Activated effector memory CD4-positive, alpha-beta T cell treated with Interleukin-2 at 50 U/mL for 16 hours (primary cell): ENCODE measurements around the gene LIPK.
"Not testable (repeated sequence)": the region's sequence is repeated elsewhere in the genome, so short reads cannot be mapped to it uniquely, and the experiment has no call there.

Source experiments
- DNase-seq: peaks from one replicate; pipeline ENCODE4 v3.0.0-alpha.2; 2020

Gene LIPK, protein sequence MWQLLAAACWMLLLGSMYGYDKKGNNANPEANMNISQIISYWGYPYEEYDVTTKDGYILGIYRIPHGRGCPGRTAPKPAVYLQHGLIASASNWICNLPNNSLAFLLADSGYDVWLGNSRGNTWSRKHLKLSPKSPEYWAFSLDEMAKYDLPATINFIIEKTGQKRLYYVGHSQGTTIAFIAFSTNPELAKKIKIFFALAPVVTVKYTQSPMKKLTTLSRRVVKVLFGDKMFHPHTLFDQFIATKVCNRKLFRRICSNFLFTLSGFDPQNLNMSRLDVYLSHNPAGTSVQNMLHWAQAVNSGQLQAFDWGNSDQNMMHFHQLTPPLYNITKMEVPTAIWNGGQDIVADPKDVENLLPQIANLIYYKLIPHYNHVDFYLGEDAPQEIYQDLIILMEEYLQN

DNA sequence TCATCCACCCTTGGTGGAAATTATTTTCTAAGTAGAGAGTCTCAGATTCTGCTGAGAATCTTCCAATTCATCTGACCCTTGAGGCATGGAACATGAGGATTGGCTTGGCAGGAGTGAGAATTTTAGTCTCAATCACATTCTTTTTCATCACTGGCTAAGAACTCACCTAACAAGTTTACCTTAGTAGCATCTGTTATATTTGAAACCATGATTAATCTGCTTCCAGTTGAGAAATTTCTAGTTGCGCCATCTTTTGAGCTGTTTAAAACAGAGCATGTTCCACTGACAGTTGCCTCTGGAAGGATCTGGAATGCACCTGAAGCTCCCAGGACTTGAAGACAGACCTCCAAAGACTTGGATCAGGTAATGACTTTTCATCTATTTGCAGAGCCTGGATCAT is at the start of gene LIPK:
TSS of gene LIPK (plus strand) at position 292 of the 400 bp plus-strand sequence. CDS start 18,295 bp downstream, outside the sequence.
- DNase-seq = no peak

DNA sequence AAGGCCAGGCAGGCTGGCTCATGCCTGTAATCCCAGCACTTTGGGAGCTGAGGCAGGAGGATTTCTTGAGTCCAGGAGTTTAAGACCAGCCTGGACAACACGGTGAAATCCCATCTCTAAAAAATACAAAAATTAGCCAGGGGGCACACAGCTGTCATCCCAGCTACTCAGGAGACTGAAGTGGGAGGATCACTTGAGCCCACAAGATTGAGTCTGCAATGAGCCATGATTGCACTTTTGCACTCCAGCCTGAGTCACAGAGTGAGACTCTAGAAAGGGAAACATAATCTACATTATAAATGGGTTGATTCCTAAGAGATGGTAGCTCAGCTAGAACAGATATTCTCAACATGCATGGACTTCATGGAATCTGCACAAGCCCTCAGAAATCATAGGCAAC is 48.1 kb upstream of the LIPK start:
- DNase-seq = no peak

DNA sequence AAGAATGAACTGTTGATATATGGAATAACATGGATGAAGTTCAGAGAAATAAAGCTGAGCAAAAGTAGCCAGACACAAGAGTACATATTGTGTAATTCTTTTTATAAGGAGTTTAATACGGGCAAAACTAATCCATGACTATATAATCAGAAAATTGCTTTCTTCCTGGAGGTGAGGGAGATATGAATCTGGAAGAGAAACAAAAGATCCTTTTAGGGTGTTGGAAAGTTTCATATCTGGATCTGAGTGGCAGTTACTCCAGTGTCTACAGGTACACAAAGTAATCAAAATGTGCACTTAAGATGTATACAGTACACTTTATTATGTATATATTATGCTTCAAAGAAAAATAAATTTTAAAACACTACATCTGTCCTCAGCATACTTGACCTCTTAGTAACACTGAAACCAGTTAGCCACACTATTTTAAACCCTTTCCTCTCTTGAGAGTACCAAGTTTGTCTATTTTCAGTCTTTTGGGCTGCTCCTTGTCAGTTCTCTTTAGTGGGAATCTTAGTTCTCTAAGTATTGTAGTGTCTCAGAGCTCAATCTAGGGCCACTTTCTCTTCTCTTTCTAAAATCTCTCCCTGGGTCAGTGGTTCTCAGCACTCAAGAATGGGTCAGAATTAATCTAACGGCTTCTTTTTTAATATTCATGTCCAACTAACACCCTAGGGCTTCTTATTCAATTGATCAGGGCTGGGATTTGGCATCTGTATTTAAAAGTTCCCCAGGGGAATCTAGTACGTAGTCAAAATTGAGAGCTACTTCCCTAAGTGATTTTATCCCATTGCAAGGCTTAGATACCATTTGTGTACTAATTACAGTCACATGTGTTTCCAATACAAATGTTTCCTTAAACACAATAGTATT is 46.1 kb upstream of the LIPK start:
- DNase-seq = no peak

DNA sequence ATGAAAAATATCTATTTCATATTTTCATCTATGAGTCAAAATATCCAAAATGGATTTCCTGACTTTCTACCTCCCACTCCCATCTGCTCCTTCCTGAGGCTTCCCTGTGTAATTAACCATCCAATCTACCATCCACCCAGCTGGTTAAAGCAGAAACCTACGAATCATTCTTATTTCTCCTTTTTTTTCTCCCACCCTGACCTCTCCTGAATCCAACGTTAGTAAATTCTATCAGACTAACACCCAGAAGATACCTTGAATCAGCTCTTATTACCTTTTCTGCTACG is 45.5 kb upstream of the LIPK start:
- no peak for DNase-seq

DNA sequence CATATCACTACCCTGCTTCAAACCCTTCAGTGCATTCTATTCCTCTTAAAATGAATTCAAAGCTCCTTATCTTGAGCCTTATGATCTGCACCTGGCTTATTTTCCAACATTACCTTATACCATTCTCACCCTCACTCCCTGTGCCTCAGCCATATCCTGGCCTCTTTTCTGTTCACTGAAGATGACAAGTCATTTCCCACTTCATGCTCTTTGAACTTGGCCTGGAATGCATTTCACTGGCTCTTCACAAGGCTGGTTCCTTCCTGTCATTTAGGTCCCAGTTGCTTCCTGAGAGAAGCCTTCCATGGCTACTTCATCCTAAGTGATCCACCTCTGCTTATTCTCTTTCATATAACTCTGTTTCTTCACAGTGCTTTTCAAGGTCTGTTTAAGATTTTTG is 45.0 kb upstream of the LIPK start:
- no peak for DNase-seq

DNA sequence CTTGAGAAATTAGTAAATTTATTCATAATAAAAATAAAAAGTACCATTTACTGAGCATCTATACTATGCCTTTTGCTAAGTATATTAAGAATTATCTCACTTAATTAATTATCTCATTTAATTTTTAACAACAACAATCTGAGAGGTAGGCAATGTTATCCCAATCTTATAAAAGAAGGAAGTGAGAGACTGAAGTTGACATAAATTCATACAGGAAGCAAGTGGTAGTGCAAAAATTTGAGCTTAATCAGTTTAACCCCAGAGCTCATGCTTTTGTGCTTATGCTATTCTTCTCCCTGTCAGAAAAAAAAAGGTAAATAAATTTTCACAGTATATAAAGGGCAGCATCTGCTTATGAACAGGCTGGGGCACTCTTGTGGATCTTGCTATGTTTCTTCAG is 44.5 kb upstream of the LIPK start:
- no peak for DNase-seq

DNA sequence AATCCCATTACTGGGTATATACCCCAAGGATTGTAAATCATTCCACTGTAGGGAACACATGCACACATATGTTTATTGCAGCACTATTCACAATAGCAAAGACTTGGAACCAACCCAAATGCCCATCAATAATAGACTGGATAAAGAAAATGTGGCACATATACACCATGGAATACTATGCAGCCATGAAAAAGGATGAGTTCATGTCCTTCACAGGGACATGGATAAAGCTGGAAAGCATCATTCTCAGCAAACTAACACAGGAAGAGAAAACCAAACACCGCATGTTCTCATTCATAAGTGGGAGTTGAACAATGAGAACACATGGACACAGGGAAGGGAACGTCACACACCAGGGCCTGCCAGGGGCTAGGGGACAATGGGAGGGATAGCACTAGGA is 42.9 kb upstream of the LIPK start:
- not testable (repeated sequence) for DNase-seq

DNA sequence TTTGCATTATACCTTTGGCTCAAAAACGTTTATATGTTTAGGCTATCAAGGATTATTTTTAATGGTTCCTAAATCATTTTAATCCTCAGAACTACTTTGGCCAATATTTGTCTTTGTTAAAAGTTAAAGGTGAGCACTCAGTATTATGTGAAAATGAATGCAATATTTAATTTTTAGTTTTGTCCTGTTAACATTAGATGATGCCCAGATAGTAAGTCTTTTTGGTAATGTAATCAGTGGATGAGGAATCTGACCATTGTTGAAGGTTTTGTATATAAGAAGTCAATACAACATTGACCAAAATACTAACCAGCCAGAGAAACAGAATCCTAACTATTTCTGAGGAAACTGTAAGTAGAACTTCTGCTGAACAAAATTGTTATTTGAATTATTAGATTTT is 41.9 kb upstream of the LIPK start, which contains the start of gene LIPF:
TSS of gene LIPF (plus strand) at position 301 of the 400 bp plus-strand sequence. CDS start 2,856 bp downstream, outside the sequence.
- DNase-seq = no peak

DNA sequence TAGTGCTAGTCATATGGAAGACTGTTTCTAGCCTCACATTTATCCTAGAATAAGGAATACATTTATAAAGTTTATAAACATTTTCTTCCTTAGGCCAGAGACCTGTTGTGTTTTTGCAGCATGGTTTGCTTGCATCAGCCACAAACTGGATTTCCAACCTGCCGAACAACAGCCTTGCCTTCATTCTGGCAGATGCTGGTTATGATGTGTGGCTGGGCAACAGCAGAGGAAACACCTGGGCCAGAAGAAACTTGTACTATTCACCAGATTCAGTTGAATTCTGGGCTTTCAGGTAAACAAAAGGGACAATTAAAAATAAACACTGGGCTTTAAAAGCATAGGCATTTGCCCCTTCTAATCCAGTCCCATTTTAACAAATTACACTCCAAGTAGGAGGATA is 37.6 kb upstream of the LIPK start:
- DNase-seq = no peak

DNA sequence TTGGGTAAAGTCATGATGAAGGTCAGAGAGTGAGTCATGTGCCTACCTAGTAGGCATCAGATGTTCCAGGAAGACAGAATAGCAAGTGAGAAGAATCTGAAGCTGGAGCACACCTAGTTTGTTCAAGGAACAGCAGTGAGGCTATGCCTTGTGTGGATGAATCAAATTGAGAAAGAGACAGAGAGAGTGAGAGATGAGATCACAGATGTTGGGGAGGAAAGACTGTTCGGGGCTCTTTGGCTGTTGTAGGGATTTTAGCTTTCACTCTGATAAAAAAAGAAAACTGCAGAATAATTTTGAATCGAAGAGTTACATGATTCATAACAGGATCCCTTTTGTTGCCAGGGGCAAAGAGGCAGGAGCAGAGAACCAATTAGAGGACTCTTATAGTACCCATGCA is 35.6 kb upstream of the LIPK start:
- no peak for DNase-seq

DNA sequence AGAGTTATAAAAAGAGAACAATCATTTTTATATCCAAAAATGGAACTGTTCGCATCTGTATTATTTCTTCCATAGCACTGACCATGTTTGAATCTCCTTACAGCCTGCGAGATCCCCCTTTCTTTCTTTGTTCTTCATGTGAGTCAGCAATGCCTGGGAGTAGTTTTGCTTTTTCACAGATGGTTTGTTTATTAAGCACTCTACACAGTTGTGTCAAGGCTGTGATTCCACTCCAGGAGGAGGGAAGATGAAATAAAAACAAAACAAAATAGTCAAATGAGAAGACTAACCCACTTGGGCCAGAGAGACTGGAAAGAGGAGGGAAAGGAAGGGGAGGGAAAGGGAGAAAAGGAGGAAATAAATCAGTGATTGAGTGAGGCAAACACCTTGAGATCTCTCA is 34.0 kb upstream of the LIPK start:
- DNase-seq = no peak

DNA sequence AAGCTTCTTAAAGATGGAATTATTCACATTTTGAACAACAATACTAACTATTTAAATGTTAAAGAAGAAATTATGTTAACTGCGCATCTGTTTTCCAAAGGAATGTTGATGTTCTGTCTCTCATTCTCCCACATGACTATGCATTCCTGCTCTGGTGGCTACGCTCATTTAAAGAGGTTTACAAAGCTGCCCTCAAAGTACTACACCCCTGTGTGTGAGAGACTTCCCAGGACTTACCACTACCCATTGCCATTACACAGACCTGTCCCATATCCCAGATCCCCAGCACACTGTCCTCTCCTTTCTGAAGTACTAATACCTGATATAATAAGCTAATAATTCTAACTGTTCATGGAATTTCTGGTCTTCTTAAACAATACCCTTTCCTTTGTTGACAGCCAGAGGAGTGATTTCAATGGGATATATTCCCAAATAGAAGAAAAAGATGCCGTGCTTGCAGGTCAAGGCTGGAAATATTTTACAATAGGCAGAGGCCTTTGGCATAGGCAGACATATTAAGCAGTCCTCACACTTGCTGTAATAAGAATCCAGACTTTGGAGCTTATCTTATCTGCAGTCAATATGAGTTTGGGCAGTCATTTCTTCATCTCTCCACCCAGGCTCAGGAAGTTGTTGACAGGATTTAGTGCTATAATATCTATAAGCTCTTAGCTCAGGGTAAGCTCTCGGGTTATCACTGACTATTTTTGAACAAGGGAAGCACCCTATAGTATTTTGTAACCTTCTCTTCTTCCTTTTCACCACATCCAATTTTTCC is 29.6 kb upstream of the LIPK start:
- no peak for DNase-seq

DNA sequence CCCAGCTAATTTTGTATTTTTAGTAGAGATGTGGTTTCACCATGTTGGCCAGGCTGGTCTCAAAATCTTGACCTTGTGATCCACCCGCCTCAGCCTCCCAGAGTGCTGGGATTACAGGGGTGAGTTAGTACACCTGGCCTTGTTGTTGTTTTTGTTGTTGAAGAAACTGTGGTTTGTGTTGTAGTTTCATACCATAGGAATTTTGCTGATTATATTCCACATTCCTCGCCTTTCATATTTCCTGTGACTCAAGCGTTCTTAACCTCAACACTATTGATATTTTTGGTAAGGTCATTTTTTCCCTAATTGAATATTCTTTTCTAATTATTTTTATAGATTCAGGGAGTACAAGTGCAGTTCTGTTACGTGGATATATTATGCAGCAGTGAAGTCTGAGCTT is 25.1 kb upstream of the LIPK start:
- DNase-seq = no peak

DNA sequence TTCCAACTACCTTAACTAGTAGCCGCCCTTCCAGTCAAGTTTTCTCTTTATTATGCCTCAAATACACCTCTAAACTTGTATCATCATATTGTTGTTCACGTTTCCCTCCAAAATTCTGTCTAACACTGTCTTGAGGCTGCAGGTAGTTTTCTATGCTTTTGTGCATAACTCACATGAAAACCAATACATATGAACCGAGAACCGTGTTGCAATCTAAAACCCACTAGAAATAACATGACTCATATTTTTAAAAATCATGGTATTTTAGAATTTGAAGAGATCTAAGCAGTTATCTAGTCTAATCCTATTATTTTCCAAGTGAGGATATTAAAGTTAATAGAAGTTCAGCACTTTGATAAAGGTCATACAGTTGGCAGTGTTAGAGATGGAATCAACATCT is 23.6 kb upstream of the LIPK start:
- no peak for DNase-seq

DNA sequence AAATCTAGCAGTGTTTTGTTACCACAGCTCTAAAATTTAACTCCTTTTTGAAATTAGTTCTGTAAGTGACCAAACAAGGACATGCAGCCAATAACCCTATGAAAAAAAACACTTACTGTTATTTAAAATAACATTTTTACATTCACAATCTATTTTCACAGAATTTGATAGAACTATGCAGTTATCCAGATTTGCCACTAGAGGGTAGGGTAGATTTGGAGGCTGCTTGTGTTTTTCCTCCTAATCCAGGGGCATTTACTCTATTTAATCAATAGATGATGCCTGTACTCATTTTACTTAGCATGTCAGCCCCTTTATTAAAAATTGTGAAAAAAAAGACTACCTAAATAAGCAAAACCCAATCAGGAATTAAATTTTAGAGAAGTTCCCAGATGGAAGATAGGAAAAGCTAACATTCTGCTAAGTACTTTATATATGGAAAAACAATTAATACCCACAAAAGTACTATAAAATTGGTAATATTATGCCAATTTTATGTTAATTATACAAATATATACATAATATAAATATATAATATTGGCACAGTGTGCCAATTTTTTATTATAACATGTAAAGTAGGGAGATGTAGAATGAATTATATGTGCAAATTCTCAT is 18.1 kb upstream of the LIPK start:
- DNase-seq = no peak

DNA sequence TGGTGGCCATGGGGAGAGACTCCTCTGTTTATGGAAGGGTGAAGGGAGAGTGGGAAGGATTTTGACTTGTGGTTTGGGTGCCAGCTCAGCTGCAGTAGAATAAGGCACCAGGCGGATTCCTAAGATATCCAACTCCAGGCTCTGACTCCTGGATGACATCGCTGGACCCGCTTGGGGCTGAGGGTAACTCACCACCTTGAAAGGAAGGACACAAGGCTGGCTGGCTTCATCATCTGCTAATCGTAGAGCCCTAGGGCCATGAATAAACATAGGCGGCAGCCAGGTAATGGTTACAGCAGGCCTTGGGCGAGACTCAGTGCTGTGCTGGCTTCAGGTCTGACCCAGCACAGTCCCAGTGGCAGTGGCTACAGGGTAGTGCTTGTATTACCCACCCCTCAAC is 16.7 kb upstream of the LIPK start:
- no peak for DNase-seq

DNA sequence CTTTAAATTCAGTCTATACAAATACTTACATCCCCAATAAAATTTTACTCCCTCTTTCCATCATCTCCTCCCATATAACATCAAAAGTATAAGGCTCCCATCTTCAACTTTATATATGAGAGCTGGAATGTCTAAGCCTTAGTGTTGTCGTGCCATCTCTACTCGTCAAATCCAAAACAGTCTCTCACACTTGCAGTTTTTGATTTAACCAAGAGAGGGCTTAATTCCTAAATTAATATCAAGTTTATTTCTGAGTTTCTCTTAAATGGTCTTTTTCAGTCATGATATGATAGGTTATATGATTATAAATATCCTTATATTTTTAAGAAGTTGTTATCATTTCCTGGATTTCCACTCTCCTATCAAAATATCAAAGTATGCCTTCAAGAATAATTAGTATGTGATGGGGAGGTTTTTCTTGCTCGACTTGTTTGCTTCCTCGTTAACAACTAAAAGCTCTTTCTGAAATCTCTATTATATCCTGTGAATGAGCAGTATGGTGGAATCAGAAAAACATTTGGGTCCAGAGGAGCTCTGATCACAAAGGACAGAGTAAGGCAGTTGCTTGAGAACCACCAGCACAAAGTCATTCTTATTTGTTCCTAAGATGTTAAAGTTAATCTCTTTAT is 12.5 kb upstream of the LIPK start:
- no peak for DNase-seq

DNA sequence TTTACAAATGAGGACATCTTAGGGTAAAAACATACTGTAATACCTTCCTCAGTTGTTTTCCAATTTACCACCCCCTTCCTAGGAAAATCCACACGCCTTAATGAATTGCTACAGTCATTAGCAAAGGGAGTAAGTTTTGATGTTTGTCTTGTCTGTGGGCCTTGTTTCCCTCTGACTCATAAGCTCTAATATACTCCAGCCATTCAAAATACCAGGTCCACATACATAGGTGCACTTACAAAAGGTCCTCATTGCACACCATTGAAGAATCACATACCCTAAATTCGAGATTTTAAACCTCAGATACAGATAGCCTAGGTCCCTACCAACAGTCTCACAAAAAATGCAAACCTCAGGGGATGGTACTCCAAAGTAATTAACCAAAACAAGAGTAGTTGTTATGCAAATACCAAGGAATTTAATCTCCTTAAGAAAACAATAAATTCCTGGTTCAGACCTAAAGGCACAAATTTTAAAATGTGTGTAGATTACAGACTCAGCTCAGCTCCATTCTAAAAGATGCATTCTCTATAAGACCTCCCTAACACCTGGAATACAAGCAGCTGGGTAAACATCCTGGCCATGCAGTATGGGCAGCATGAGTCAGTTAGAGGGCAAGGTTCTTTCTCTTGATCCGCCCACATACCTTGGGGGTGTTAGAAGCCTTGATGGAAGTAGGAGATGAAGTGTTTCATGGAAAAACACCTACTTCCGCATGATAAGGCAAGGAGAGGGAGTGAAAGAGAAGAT is 3.0 kb upstream of the LIPK start:
- DNase-seq = no peak

DNA sequence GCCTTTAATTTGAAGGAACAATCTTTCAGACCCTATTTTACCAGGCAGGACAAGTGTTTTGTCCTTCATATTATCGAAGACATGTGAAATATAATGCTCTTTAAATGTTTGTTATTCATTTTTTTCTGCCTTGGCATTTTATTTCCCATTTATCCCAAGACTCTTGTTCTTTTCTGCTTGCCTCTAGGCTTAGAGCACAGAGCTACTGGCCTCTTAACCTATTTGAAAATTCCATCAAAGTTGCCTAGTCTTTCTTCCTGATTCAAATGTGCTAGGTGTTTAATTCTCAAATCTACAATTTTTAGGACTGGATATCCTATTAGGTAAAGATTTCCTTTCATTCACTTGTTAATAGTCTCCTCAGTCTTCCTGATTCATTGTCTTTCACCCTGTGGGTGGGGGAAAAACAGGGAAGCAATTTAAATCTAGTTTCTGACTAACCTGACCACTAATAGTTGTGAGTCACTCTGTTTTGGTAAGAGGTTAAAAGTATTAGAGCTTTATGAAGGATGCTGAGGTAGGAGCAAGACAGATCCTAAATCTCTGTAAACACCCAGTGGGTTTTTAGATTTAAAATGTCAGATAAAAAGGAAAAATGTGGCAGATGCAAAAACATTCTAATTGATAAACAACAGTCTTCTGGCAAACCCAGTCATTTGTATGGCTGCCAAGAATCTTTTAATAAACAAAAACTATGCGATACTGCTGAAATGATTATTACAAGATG is 1.5 kb downstream of the LIPK start:
- DNase-seq = no peak

DNA sequence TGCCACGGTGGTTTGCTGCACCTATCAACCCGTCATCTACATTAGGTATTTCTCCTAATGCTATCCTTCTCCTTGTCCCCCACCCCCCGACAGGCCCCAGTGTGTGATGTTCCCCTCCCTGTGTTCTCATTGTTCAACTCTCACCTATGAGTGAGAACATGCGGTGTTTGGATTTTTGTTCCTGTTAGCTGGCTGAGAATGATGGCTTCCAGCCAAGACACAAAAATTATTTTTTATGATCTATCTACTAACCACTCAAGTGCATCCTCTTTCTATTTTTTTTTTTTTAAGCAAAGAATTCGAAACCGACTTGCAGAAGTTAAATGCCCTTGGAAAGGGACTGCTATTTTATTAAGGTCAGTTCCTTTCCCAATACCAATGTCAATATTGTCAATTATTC is 3.3 kb downstream of the LIPK start:
- DNase-seq = not testable (repeated sequence)

DNA sequence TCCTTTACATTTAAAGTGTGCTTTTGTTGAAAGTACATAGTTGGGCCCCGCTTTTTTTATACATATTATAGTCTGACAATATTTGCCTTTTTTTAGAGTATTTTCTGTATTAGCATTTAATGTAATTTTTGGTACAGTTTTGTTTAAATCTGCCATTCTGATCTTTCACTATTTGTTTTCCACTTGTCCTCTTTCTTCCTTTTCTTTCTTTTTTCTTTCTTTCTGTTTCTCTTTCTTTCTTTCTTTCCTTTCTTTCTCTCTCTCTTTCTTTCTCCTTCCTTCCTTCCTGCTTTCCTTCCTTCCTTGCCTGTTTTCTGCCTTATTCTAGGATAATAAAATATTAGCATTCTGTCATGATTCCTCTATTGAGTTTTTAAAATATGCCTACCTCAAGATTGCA is 9.5 kb downstream of the LIPK start:
- DNase-seq = no peak
